Muscle of leg (tissue), 11 donors: ENCODE measurements around the gene SORBS2. TPM values are rescaled to one million over a fixed set of nuclear protein-coding genes. Genes with fewer than 3 reads are reported as not detected.
A peak's percentile ranks its signal among the peaks of the same experiment; 100 is the strongest.
"Not testable (repeated sequence)": the region's sequence is repeated elsewhere in the genome, so short reads cannot be mapped to it uniquely, and the experiment has no call there.

Experiments
- DNase-seq: peaks from one replicate; pipeline ENCODE4 v3.0.0; 2013
- H3K27ac ChIP-seq: one replicate; pipeline ENCODE4 v1.5.1; 2013; ENCODE audit warnings: mild to moderate bottlenecking, low read length, control low read depth
- H3K27me3 ChIP-seq: one replicate; pipeline ENCODE4 v1.6.1; 2013; ENCODE audit warnings: low read length; ENCODE audit not compliant: control insufficient read depth, insufficient read depth
- H3K36me3 ChIP-seq: one replicate; pipeline ENCODE4 v1.6.1; 2013; ENCODE audit warnings: low read length; ENCODE audit not compliant: control insufficient read depth, insufficient read depth
- H3K4me1 ChIP-seq: one replicate; pipeline ENCODE4 v1.6.1; 2013; ENCODE audit warnings: low read length; ENCODE audit not compliant: control insufficient read depth, insufficient read depth
- H3K4me3 ChIP-seq: one replicate; pipeline ENCODE4 v1.5.1; 2013; ENCODE audit warnings: low read length, control low read depth
- H3K9me3 ChIP-seq: replicated peaks from 2 replicates; pipeline ENCODE4 v1.6.1; 2013; ENCODE audit warnings: low read depth, low read length; ENCODE audit not compliant: control insufficient read depth
- WGBS: methylation state at CpG from one replicate; pipeline ENCODE4 v1.1.5; 2013; ENCODE audit warnings: missing lambda C conversion rate; ENCODE audit not compliant: insufficient coverage; 5-methylcytosine and 5-hydroxymethylcytosine counted together
- polyA plus RNA-seq, 8 donors: library from polyadenylated mRNA; unstranded; fragments of 120-200 nt; gene quantifications; one replicate each; pipeline versions ENCODE4 v1.2.1 to v1.2.3, GENCODE V29; 2013; ENCODE audit warnings: inconsistent platforms in 1 of 8, low replicate concordance in 1 of 8; ENCODE audit not compliant: insufficient read length in 8 of 8, insufficient read depth in 1 of 8
- total RNA-seq: library from RNA; stranded (reverse); fragments of 120-200 nt; gene quantifications from one replicate; pipeline ENCODE4 v1.2.4, GENCODE V29; 2013

SORBS2 gene
- total and polyA plus RNA-seq, 9 donors = 17.7 to 48.5 (median 36.3) TPM

GRCh38 chr4:185716577-185717376 lies 95.2 kb downstream of the SORBS2 start:
- Histone ChIP-seq H3K4me1 (peaks cover 2% of the 10 kb centered on the region), H3K27ac (no peak overlapping the region), H3K4me3 (no peak overlapping the region), H3K27me3 (no peaks in the 10 kb centered on the region), H3K36me3 (no peaks in the 10 kb centered on the region), H3K9me3 (no peaks in the 10 kb centered on the region)
- DNase-seq = no peak
- 85% methylated on average over 3 of the region's 15 CpGs for WGBS

DNA sequence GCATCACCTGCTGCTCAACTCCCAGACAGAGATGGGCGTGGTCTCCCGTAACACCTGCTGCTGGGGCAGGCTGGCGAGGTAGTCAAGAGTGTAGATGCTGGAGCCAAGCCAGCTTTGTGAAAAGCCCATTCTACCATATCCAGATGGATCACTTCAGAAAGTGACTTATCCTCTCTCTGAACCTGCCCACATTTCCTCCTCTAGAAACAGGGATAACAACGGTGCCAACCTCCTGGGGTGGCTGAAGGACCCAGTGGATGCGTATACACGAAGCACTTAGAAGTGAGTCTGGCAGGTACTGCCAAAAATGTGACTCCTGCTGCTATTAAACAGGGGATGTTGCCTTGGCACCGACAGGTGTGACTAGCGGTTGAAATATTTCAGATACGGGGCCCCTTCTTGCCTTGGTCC lies 95.8 kb downstream of the SORBS2 start:
- 93% methylated on average over 5 of the region's 9 CpGs for WGBS
- Histone ChIP-seq H3K27ac (no peak overlapping the region), H3K9me3 (no peaks in the 10 kb centered on the region), H3K4me3 (no peak overlapping the region), H3K27me3 (no peaks in the 10 kb centered on the region), H3K36me3 (no peaks in the 10 kb centered on the region), H3K4me1 (no peaks in the 10 kb centered on the region)
- DNase-seq = no peak

- not testable (repeated sequence) for H3K27ac ChIP-seq, H3K4me1 ChIP-seq
- 80% methylated on average over 3 of the region's 5 CpGs for WGBS
These were observed 97.5 kb downstream of the SORBS2 start for GRCh38 chr4:185714524-185714923.

GRCh38 chr4:185713731-185714130 lies 98.3 kb downstream of the SORBS2 start:
- no CpG with 5 or more reads among the region's 1 CpG for WGBS
- Histone ChIP-seq H3K27ac (no peak overlapping the region), H3K9me3 (no peaks in the 10 kb centered on the region), H3K36me3 (no peaks in the 10 kb centered on the region), H3K4me1 (no peaks in the 10 kb centered on the region), H3K27me3 (no peaks in the 10 kb centered on the region), H3K4me3 (no peak overlapping the region)
- no peak for DNase-seq

More at GRCh38 chr4:185714524-185714923, 97.5 kb downstream of the SORBS2 start:
- H3K36me3 ChIP-seq, H3K9me3 ChIP-seq, DNase-seq, H3K4me3 ChIP-seq, H3K27me3 ChIP-seq: not testable (repeated sequence)

DNA sequence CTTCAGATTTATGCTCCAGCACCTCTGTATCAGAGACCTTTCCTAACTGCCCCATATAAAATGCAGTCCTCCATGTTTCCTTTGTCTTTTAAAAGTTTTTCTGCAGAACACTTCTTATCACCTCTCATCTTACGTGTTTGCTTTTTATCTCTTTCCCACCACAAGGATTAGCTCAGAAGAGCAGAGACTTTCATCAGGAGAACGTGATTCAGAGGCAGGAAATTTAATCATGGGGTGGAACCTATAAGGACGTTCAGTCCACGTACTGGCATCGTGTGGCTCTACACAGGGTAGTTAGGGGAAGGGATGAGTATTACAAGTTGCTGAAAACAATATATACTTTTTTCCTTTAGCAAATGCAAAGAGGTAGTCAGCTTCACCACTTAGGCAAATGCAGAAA lies 98.7 kb downstream of the SORBS2 start:
- no peaks in the 10 kb centered on the region for H3K36me3 ChIP-seq
- H3K27me3 ChIP-seq = no peaks in the 10 kb centered on the region
- H3K4me1 ChIP-seq = peaks cover 2% of the 10 kb centered on the region
- no peaks in the 10 kb centered on the region for H3K9me3 ChIP-seq
- no peak for DNase-seq
- no peak overlapping the region for H3K4me3 ChIP-seq
- no peak overlapping the region for H3K27ac ChIP-seq
- no CpG with 5 or more reads among the region's 5 CpGs for WGBS

GRCh38 chr4:185712350-185713024 lies 99.5 kb downstream of the SORBS2 start:
- no peaks in the 10 kb centered on the region for H3K9me3 ChIP-seq
- H3K27ac ChIP-seq = no peak overlapping the region
- DNase-seq = no peak
- WGBS = 71% methylated on average over 16 of the region's 18 CpGs
- H3K4me1 ChIP-seq = peaks cover 2% of the 10 kb centered on the region
- H3K36me3 ChIP-seq = no peaks in the 10 kb centered on the region
- H3K27me3 ChIP-seq = no peaks in the 10 kb centered on the region
- no peak overlapping the region for H3K4me3 ChIP-seq

DNA sequence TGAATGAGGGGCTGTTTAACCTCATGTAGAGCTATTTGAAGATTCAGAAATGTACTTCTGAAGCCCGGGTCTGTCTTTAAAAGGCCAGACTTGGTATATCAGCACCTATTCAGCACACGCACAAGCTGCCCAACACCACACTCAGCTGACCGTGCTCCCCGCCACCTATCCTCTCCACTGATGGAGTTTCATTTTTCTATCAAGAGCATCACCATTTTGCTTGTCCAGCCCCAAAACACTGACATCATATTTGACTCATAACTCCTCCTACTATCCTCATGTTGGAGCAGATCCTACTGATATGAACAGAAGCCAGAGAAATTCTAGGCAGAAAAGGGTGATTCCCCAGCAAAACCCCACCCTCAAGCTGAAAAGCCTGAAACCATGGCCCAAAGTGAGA lies 100.3 kb downstream of the SORBS2 start:
- Histone ChIP-seq H3K27ac (no peak overlapping the region), H3K4me1 (peaks cover 2% of the 10 kb centered on the region)
- 84% methylated on average over 3 of the region's 4 CpGs for WGBS

GRCh38 chr4:185710487-185710995 lies 101.5 kb downstream of the SORBS2 start:
- Histone ChIP-seq H3K9me3 (no peaks in the 10 kb centered on the region), H3K36me3 (no peaks in the 10 kb centered on the region), H3K4me3 (no peak overlapping the region), H3K27ac (no peak overlapping the region), H3K4me1 (peaks cover 2% of the 10 kb centered on the region), H3K27me3 (no peaks in the 10 kb centered on the region)
- 76% methylated on average over 9 of the region's 11 CpGs for WGBS
- DNase-seq = no peak

More for the DNA sequence above, 100.3 kb downstream of the SORBS2 start:
- Histone ChIP-seq H3K27me3 (no peaks in the 10 kb centered on the region), H3K9me3 (no peaks in the 10 kb centered on the region), H3K4me3 (no peak overlapping the region), H3K36me3 (no peaks in the 10 kb centered on the region)
- no peak for DNase-seq

DNA sequence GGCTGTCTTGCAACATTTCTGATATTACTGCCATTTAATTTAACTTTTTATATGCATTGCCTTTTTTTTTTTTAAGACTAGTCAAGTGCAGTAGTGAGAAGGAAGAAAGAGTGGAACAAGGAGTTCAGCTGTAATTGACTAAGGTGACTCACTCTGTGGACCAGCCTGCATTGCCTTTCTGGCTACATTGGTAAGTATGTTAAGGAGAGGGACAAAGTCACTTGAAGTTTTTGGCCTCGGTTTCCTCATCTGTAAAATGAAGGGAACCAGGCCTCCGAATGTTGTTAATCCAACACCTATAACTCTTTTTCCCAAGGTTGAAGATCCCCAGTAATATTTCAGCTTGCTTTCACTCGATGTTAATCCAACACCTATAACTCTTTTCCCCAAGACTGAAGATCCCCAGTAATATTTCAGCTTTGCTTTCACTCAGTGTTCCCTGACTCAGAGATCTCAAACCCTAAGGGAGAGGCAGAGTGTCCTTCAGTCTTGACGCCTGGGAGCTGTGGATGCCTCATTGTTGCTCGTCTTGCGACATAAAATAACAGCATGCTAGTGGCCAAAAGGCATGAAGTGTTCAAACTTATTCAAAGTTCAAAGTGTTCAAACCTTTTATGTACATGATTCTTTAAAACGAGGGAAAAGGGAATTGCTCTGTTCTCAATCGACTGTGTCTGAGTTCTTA lies 102.0 kb downstream of the SORBS2 start:
- Histone ChIP-seq H3K4me3 (no peak overlapping the region), H3K4me1 (peaks cover 2% of the 10 kb centered on the region), H3K36me3 (no peaks in the 10 kb centered on the region), H3K9me3 (no peaks in the 10 kb centered on the region), H3K27ac (no peak overlapping the region), H3K27me3 (no peaks in the 10 kb centered on the region)
- 93% methylated on average over 5 of the region's 8 CpGs for WGBS
- no peak for DNase-seq

DNA sequence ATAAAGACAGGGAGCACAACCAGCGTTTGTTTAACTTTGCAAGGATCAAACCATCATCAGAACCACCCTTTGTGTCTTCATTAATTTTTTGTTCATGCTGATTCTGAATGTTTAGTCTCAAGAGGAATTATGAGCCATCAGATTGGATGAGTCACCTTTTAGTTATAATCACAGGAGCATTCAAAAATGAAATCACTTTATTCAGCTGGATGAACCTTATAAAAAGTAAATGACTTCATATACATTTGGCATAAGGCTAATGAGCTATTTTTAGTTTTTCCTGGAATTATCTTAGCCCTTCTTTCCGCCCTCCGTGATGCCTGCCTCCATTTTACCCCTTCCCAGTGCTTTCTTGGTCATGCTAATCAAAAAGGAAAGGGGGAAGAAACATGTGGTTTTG lies 103.6 kb downstream of the SORBS2 start:
- peaks cover 2% of the 10 kb centered on the region for H3K4me1 ChIP-seq
- H3K4me3 ChIP-seq = no peak overlapping the region
- no peak overlapping the region for H3K27ac ChIP-seq
- no peaks in the 10 kb centered on the region for H3K27me3 ChIP-seq
- no peaks in the 10 kb centered on the region for H3K9me3 ChIP-seq
- H3K36me3 ChIP-seq = no peaks in the 10 kb centered on the region
- DNase-seq = peak; percentile 55
- WGBS = no CpG with 5 or more reads among the region's 3 CpGs
